ENCODE measurements around the gene IRAK3. TPM values are rescaled to one million over a fixed set of nuclear protein-coding genes. Genes with fewer than 3 reads are reported as not detected.

The IRAK3 gene
- total RNA-seq, 1 experiment from 2014 or later: 0.28 TPM

GRCh38 chr12:66243911-66244310 lies 54.9 kb downstream of the IRAK3 start:
- Histone ChIP-seq H3K27me3 (ENCODE audit: control insufficient read depth, insufficient read depth, low read length) (no peaks in the 10 kb centered on the region), H3K4me3 (ENCODE audit: insufficient read depth, low read depth, low read length) (no peak overlapping the region), H3K36me3 (replicated peaks; ENCODE audit: control insufficient read depth, insufficient read depth, low read length) (no peaks in the 10 kb centered on the region)
- DNase-seq: no peak

GRCh38 chr12:66244446-66244845 lies 55.4 kb downstream of the IRAK3 start:
- no peak for DNase-seq
- Histone ChIP-seq H3K36me3 (replicated peaks; ENCODE audit: control insufficient read depth, insufficient read depth, low read length) (no peaks in the 10 kb centered on the region), H3K4me3 (ENCODE audit: insufficient read depth, low read depth, low read length) (no peak overlapping the region), H3K27me3 (ENCODE audit: control insufficient read depth, insufficient read depth, low read length) (no peaks in the 10 kb centered on the region)

- H3K27me3 ChIP-seq (ENCODE audit: control insufficient read depth, insufficient read depth, low read length): no peaks in the 10 kb centered on the region
- no peaks in the 10 kb centered on the region for H3K36me3 ChIP-seq (replicated peaks; ENCODE audit: control insufficient read depth, insufficient read depth, low read length)
- no peak for DNase-seq
- no peak overlapping the region for H3K4me3 ChIP-seq (ENCODE audit: insufficient read depth, low read depth, low read length)
Observed at GRCh38 chr12:66247741-66248140, 58.7 kb downstream of the IRAK3 start.

GRCh38 chr12:66251049-66251448 lies 62.0 kb downstream of the IRAK3 start:
- no peak for DNase-seq
- no peak overlapping the region for H3K4me3 ChIP-seq (ENCODE audit: insufficient read depth, low read depth, low read length)
- H3K27me3 ChIP-seq (ENCODE audit: control insufficient read depth, insufficient read depth, low read length): no peaks in the 10 kb centered on the region
- H3K36me3 ChIP-seq (replicated peaks; ENCODE audit: control insufficient read depth, insufficient read depth, low read length): no peaks in the 10 kb centered on the region

- H3K4me3 ChIP-seq (ENCODE audit: insufficient read depth, low read depth, low read length): no peak overlapping the region
- H3K36me3 ChIP-seq (replicated peaks; ENCODE audit: control insufficient read depth, insufficient read depth, low read length): no peaks in the 10 kb centered on the region
- H3K27me3 ChIP-seq (ENCODE audit: control insufficient read depth, insufficient read depth, low read length): no peaks in the 10 kb centered on the region; the same call in 1 of the 2 replicates
- no peak for DNase-seq
Observed at GRCh38 chr12:66252771-66253170, 63.8 kb downstream of the IRAK3 start.

GRCh38 chr12:66255737-66256136 lies 66.7 kb downstream of the IRAK3 start:
- H3K27me3 ChIP-seq (ENCODE audit: control insufficient read depth, insufficient read depth, low read length): no peaks in the 10 kb centered on the region; the same call in 1 of the 2 replicates
- no peak for DNase-seq
- no peaks in the 10 kb centered on the region for H3K36me3 ChIP-seq (replicated peaks; ENCODE audit: control insufficient read depth, insufficient read depth, low read length)
- no peak overlapping the region for H3K4me3 ChIP-seq (ENCODE audit: insufficient read depth, low read depth, low read length)

GRCh38 chr12:66258011-66258410 lies 69.0 kb downstream of the IRAK3 start:
- no peak overlapping the region for H3K4me3 ChIP-seq (ENCODE audit: insufficient read depth, low read depth, low read length)
- no peak for DNase-seq
- no peaks in the 10 kb centered on the region; the same call in 1 of the 2 replicates for H3K27me3 ChIP-seq (ENCODE audit: control insufficient read depth, insufficient read depth, low read length)
- no peaks in the 10 kb centered on the region for H3K36me3 ChIP-seq (replicated peaks; ENCODE audit: control insufficient read depth, insufficient read depth, low read length)

- Histone ChIP-seq H3K36me3 (replicated peaks; ENCODE audit: control insufficient read depth, insufficient read depth, low read length) (no peaks in the 10 kb centered on the region), H3K4me3 (ENCODE audit: insufficient read depth, low read depth, low read length) (no peak overlapping the region), H3K27me3 (ENCODE audit: control insufficient read depth, insufficient read depth, low read length) (no peaks in the 10 kb centered on the region)
- DNase-seq: no peak
Observed at GRCh38 chr12:66262737-66263136, 73.7 kb downstream of the IRAK3 start.

GRCh38 chr12:66268562-66268961 lies 79.5 kb downstream of the IRAK3 start:
- no peak for DNase-seq
- H3K4me3 ChIP-seq (ENCODE audit: insufficient read depth, low read depth, low read length): no peak overlapping the region

GRCh38 chr12:66269142-66269541 lies 80.1 kb downstream of the IRAK3 start:
- no peaks in the 10 kb centered on the region for H3K27me3 ChIP-seq (ENCODE audit: control insufficient read depth, insufficient read depth, low read length)
- no peak for DNase-seq
- no peak overlapping the region for H3K4me3 ChIP-seq (ENCODE audit: insufficient read depth, low read depth, low read length)
- H3K36me3 ChIP-seq (replicated peaks; ENCODE audit: control insufficient read depth, insufficient read depth, low read length): no peaks in the 10 kb centered on the region

More at GRCh38 chr12:66268562-66268961, 79.5 kb downstream of the IRAK3 start:
- Histone ChIP-seq H3K36me3 (replicated peaks; ENCODE audit: control insufficient read depth, insufficient read depth, low read length) (no peaks in the 10 kb centered on the region), H3K27me3 (ENCODE audit: control insufficient read depth, insufficient read depth, low read length) (no peaks in the 10 kb centered on the region)

GRCh38 chr12:66269757-66270383 lies 80.9 kb downstream of the IRAK3 start:
- DNase-seq: peak; percentile 49
- Histone ChIP-seq H3K36me3 (replicated peaks; ENCODE audit: control insufficient read depth, insufficient read depth, low read length) (no peaks in the 10 kb centered on the region), H3K4me3 (ENCODE audit: insufficient read depth, low read depth, low read length) (no peak overlapping the region), H3K27me3 (ENCODE audit: control insufficient read depth, insufficient read depth, low read length) (no peaks in the 10 kb centered on the region)

- Histone ChIP-seq H3K4me3 (ENCODE audit: insufficient read depth, low read depth, low read length) (no peak overlapping the region), H3K36me3 (replicated peaks; ENCODE audit: control insufficient read depth, insufficient read depth, low read length) (no peaks in the 10 kb centered on the region), H3K27me3 (ENCODE audit: control insufficient read depth, insufficient read depth, low read length) (no peaks in the 10 kb centered on the region)
- no peak for DNase-seq
Observed at GRCh38 chr12:66270613-66271012, 81.6 kb downstream of the IRAK3 start.

- DNase-seq: no peak
- no peak overlapping the region for H3K4me3 ChIP-seq (ENCODE audit: insufficient read depth, low read depth, low read length)
- H3K36me3 ChIP-seq (replicated peaks; ENCODE audit: control insufficient read depth, insufficient read depth, low read length): no peaks in the 10 kb centered on the region
- no peaks in the 10 kb centered on the region for H3K27me3 ChIP-seq (ENCODE audit: control insufficient read depth, insufficient read depth, low read length)
Observed at GRCh38 chr12:66272650-66273049, 83.6 kb downstream of the IRAK3 start.

GRCh38 chr12:66273147-66273546 lies 84.1 kb downstream of the IRAK3 start:
- Histone ChIP-seq H3K27me3 (ENCODE audit: control insufficient read depth, insufficient read depth, low read length) (no peaks in the 10 kb centered on the region), H3K4me3 (ENCODE audit: insufficient read depth, low read depth, low read length) (no peak overlapping the region), H3K36me3 (replicated peaks; ENCODE audit: control insufficient read depth, insufficient read depth, low read length) (no peaks in the 10 kb centered on the region)
- DNase-seq: no peak

- Histone ChIP-seq H3K4me3 (ENCODE audit: insufficient read depth, low read depth, low read length) (no peak overlapping the region), H3K27me3 (ENCODE audit: control insufficient read depth, insufficient read depth, low read length) (no peaks in the 10 kb centered on the region), H3K36me3 (replicated peaks; ENCODE audit: control insufficient read depth, insufficient read depth, low read length) (no peaks in the 10 kb centered on the region)
- DNase-seq: no peak
Observed at GRCh38 chr12:66275040-66275439, 86.0 kb downstream of the IRAK3 start.

Data from H7 (cell line).